Activated CD4-positive, alpha-beta T cell treated with anti-CD3 and anti-CD28 coated beads for 1 hour (primary cell): ENCODE measurements around the gene CXCL5.

Experiments
- DNase-seq: peaks from one replicate; pipeline ENCODE4 v3.0.0-alpha.2; 2020

CXCL5 gene

GRCh38 chr4:73998040-73999011, at the start of gene CXCL5:
Gene CXCL5, minus strand, starts transcription at chr4:73998677. Its CDS starts 96 bp downstream, at chr4:73998581.
- no peak for DNase-seq

DNA sequence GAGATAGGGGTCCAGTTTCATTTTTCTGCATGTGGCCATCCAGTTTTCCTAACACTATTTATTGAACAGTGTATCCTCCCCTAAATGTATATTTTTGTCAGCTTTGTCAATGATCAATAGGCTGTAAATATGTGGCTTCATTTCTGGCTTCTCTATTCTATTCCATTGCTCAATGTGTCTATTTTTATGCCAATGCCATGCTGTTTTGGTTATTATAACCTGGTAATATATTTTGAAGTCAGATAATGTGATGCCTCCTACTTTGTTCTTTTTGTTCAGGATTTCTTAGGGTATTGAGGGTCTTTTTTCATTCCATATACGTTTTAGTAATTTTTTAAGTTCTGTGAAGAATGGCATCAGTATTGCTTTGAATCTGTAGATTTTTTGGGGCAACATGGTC, 48.7 kb upstream of the CXCL5 start:
- no peak for DNase-seq

DNA sequence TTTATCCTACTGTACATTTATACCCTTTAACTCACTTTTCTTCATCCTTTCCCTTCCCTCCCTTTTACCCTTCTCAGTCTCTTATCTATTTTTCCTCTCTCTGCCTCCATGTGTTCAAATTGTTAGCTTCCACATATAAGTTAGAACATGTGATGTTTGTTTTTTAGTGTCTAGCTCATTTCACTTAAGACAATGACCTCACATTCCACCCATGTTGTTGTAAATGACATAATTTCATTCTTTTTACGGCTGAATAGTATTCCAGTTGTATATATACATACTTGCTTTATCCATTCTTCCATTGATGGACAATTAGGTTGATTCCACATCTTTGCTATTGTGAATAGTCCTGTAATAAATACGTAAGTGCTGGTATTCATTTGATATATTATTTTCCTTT, 47.3 kb upstream of the CXCL5 start:
- no peak for DNase-seq

- no peak for DNase-seq
Observed at GRCh38 chr4:74045247-74045646, 46.8 kb upstream of the CXCL5 start.

- DNase-seq = no peak
Observed at GRCh38 chr4:74044677-74045076, 46.2 kb upstream of the CXCL5 start.

GRCh38 chr4:74042681-74043080, 44.2 kb upstream of the CXCL5 start:
- no peak for DNase-seq

DNA sequence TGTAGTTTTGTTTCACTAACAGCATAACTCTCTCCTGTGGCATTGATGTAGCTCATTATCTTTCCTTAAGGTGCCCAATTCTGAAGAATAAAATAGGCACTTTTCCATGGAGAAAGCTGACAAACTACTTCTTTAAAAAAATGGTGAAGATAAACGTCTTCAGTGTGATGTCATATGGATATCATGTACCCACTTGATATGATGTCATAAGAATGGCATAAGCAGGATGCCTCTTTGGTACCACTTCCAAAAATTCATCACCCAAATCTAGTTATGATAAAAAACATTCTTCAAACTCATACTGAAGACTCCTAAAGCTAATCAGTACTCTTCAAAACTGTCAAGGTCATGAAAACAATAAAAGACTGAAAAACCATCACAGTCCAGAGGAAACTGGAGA, 42.9 kb upstream of the CXCL5 start:
- DNase-seq = no peak

- DNase-seq = no peak
Observed at GRCh38 chr4:74039315-74039763, 40.9 kb upstream of the CXCL5 start.

DNA sequence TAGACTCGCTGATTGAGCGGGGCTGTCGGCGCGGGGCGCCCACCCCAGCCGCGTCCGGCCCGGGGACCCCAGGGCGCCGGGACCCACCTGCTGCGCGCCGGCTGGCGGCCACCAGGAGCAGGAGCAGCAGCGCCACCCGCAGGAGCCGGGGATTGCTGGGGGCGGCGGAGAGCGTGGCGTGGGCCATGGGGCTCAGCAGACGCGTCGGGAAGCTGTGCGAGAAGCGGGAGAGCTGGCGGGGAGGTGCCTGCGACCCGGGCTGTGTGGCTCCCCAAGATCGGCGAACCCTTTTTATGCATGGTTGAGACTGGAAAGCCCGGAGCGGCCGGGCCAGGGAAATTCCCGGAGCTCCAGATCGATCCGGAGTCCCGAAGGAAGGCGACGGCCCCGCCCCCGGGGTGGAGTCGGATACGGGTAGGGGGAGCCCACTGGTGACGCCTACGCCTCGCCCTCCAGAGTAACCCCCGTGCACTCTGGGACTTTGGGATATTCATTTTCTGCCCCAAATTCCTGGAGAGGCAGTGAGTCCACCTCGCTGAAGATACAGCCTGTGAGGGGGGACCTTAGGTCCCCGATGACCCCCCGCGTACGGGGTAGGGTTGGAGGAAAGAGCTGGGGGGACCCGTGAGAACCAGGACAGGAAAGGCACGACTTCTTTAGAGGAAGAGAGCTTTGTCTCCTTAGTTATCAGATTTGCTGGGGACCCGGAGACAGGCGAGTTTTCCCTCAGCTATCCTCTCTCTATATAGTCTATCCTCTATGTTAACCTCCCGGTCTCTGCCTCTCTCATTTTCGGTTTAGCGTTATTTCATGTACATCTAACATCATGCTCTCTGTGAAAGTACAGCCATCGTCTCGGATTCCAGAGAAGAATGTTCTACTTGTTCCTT, 40.2 kb upstream of the CXCL5 start, which contains the start of gene CXCL3:
Gene CXCL3, minus strand, starts transcription at position 265 of the 890 bp plus-strand sequence. Its CDS starts 78 bp downstream, at position 187.
- DNase-seq = no peak

- DNase-seq = no peak
Observed at GRCh38 chr4:74038086-74038424, 39.6 kb upstream of the CXCL5 start.

- DNase-seq = no peak
Observed at GRCh38 chr4:74037076-74037955, 38.8 kb upstream of the CXCL5 start.

DNA sequence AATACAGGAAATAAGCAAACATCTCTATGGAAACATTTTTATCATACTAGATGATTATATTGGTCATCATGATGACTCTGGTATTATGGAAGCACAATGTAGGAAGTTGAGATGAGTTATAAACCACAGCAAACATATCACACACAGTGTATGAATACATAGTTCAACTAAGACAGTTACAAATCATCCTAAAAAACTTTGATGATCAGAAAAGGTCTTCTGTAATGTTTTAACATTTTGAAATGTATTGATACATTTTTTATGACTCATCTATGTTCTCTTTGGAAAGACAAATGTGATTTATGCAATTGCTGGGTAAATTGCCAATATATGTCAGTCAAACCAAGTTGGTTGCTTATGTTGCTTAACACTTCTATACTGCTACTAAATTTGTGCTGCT, 35.3 kb upstream of the CXCL5 start:
- no peak for DNase-seq

GRCh38 chr4:74032064-74032463, 33.6 kb upstream of the CXCL5 start:
- no peak for DNase-seq

DNA sequence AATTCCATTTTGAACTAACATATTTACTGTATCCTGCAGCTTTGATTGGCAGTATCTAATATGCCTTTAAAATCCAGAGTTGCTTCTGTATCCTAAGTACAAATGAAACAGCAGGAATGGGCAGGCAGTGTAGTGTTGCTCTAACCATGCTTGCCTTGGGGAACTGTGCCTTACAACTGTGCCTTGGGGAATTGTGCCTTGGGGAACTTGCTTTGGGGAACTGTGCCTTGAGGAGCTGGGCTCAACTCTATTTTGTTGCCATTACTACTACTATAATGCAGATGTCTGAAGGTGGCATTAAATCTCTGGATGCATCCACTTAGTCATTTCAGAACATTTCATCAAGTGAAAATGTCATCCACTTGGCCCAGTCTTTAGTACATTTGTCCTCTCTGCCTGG, 33.1 kb upstream of the CXCL5 start:
- no peak for DNase-seq

DNA sequence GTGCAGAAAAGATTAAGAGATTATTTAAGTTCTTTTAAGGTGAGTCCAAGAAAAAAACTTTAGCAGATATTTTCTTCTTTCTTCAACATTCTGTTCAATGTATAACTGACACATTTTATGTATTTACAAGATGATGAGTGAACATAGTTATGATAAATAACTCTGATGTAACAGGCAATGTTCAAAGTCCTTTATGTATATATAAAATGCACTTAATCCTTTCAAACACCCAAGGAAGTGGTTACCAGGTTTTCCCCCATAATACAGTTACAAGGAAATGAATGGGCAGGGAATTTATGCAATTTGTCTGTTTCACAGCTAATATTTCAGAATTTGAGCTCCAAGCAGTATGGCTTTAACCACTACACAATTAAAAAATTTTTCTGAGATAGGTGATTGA, 31.8 kb upstream of the CXCL5 start:
- no peak for DNase-seq

DNA sequence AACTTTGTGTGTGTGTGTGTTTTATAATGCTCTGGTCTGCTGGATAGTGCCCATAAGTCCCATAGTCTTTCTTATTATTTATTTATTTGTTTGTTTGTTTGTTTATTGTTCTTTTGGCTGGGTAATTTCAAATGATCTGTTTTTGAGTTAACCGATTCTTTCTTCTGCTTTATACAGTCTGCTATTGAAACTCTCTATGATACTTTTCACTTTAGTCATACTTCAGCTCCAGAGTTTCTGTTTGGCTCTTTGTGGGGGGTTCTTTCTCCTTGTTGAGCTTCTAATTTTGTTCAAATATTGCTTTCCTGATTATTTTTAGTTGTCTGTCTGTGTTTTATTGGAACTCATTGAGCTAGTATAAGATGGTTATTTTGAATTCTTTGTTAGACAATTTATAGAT, 30.0 kb upstream of the CXCL5 start:
- DNase-seq = no peak

GRCh38 chr4:74023709-74024108, 25.2 kb upstream of the CXCL5 start:
- DNase-seq = no peak

GRCh38 chr4:74021601-74022000, 23.1 kb upstream of the CXCL5 start:
- no peak for DNase-seq

- DNase-seq = no peak
Observed at GRCh38 chr4:74018771-74019170, 20.3 kb upstream of the CXCL5 start.

DNA sequence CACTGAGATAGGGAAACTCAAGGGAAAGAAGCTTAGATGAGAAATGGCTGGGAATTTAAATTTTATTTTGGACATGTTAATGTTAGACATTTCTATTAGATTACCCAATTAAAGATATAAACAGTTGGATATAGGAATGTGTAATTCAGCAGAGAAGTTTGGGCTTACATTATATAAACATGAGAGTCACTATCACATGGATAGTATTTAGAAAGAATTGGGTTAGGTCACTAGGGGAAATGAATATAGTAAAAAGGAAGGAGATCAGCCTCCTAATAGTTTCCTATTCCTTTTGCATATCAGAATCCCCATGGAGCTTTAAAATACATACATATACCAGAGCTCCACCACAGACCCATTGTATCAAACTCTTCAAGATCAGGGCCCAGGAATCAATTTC, 19.6 kb upstream of the CXCL5 start:
- no peak for DNase-seq

GRCh38 chr4:74016068-74016467, 17.6 kb upstream of the CXCL5 start:
- no peak for DNase-seq

GRCh38 chr4:74015126-74015780, 16.8 kb upstream of the CXCL5 start:
- no peak for DNase-seq
